HG02678 (cell line): ENCODE measurements around the gene SCIMP.
A peak's percentile ranks its signal among the peaks of the same experiment; 100 is the strongest.
"Not testable (repeated sequence)": the region's sequence is repeated elsewhere in the genome, so short reads cannot be mapped to it uniquely, and the experiment has no call there.

Source experiments
- ATAC-seq: cut with Tn5 transposase; IDR thresholded peaks from one replicate; pipeline ENCODE4 v1.9.1; 2021; ENCODE audit warnings: mild to moderate bottlenecking, moderate library complexity; ENCODE audit not compliant: unreplicated experiment

SCIMP gene

GRCh38 chr17:5238333-5238732 is 3.7 kb upstream of the SCIMP start:
- no peak for ATAC-seq

- no peak for ATAC-seq
These were observed 2.9 kb upstream of the SCIMP start for GRCh38 chr17:5237541-5238016.

- ATAC-seq = no peak
These were observed 2.4 kb upstream of the SCIMP start for GRCh38 chr17:5236938-5237540.

- ATAC-seq = not testable (repeated sequence)
These were observed 1.2 kb downstream of the SCIMP start for GRCh38 chr17:5233492-5233891.

- ATAC-seq = no peak
These were observed 7.5 kb downstream of the SCIMP start for GRCh38 chr17:5226940-5227878.

- ATAC-seq = peak; percentile 40
These were observed 8.8 kb downstream of the SCIMP start for GRCh38 chr17:5225668-5226457.

- ATAC-seq = not testable (repeated sequence)
These were observed 12.7 kb downstream of the SCIMP start for GRCh38 chr17:5221912-5222311.

GRCh38 chr17:5220074-5220473 is 14.6 kb downstream of the SCIMP start:
- ATAC-seq = no peak

- ATAC-seq = no peak
These were observed 15.1 kb downstream of the SCIMP start for GRCh38 chr17:5219536-5219935.

- not testable (repeated sequence) for ATAC-seq
These were observed 17.1 kb downstream of the SCIMP start for GRCh38 chr17:5217562-5217961.

- no peak for ATAC-seq
These were observed 23.2 kb downstream of the SCIMP start for GRCh38 chr17:5211458-5211857.

GRCh38 chr17:5210614-5211252 is 23.9 kb downstream of the SCIMP start:
- ATAC-seq = peak; percentile 44

- no peak for ATAC-seq
These were observed 24.6 kb downstream of the SCIMP start for GRCh38 chr17:5210091-5210490.

- ATAC-seq = no peak
These were observed 25.3 kb downstream of the SCIMP start for GRCh38 chr17:5209396-5209795.

- no peak for ATAC-seq
These were observed 30.8 kb downstream of the SCIMP start for GRCh38 chr17:5203908-5204294.

GRCh38 chr17:5203178-5203907 is 31.3 kb downstream of the SCIMP start:
- ATAC-seq = no peak

GRCh38 chr17:5201011-5201410 is 33.6 kb downstream of the SCIMP start:
- ATAC-seq = no peak

- ATAC-seq = no peak
These were observed 34.3 kb downstream of the SCIMP start for GRCh38 chr17:5200360-5200759.

- no peak for ATAC-seq
These were observed 36.2 kb downstream of the SCIMP start for GRCh38 chr17:5198472-5198871.

GRCh38 chr17:5194346-5194745 is 40.3 kb downstream of the SCIMP start:
- no peak for ATAC-seq
